WTC11 (cell line): ENCODE data around the gene ADCY6. TPM values are rescaled to one million over a fixed set of nuclear protein-coding genes. Genes with fewer than 3 reads are reported as not detected.

Experiments used
- ATAC-seq: fragments of 200-7000 bp; cut with Tn5 transposase; 2 replicates; pipeline ENCODE4 v1.10.0; 2021; ENCODE audit warnings: mild to moderate bottlenecking, moderate library complexity
- CTCF ChIA-PET: fragments of 300-600 bp; sonication (Branson Sonifier 250); formaldehyde crosslinking; loops from one replicate; lab custom pipeline; 2021; ENCODE audit warnings: antibody characterized with exemption; lab: Charles Lee
- POLR2A ChIA-PET: fragments of 350-600 bp; sonication (Branson Sonifier 250); formaldehyde crosslinking; loops from one replicate; lab custom pipeline; 2021; ENCODE audit warnings: antibody characterized with exemption; lab: Charles Lee
- DNase-seq: peaks from one replicate; pipeline ENCODE4 v3.0.0; 2021; ENCODE audit warnings: low spot score
- H3K27ac Mint-ChIP-seq: 2 replicates; pipeline ENCODE4 v1.8.0; 2021; ENCODE audit warnings: mixed read lengths
- H3K27me3 Mint-ChIP-seq: 2 replicates; pipeline ENCODE4 v1.8.0; 2021; ENCODE audit warnings: low read depth, mild to moderate bottlenecking, moderate library complexity, mixed read lengths
- H3K36me3 Mint-ChIP-seq: 2 replicates; pipeline ENCODE4 v1.8.0; 2021; ENCODE audit warnings: mixed read lengths
- H3K4me1 Mint-ChIP-seq: 2 replicates; pipeline ENCODE4 v1.8.0; 2022; ENCODE audit warnings: mixed read lengths
- H3K4me3 Mint-ChIP-seq: 2 replicates; pipeline ENCODE4 v1.8.0; 2021; ENCODE audit warnings: mild to moderate bottlenecking, moderate library complexity, mixed read lengths
- H3K9me3 Mint-ChIP-seq: 2 replicates; pipeline ENCODE4 v1.8.0; 2021; ENCODE audit warnings: mixed read lengths
- ARID4B ChIP-seq: sonication (generic); formaldehyde crosslinking; IDR thresholded peaks from 2 replicates; pipeline ENCODE4 v1.8.0; 2023; ENCODE audit warnings: missing genetic modification reagents, mild to moderate bottlenecking, borderline replicate concordance
- ATF3 ChIP-seq: sonication (generic); formaldehyde crosslinking; conservative IDR thresholded peaks from 2 replicates; pipeline ENCODE4 v1.8.1; 2022; ENCODE audit warnings: mild to moderate bottlenecking, missing genetic modification reagents
- CREM ChIP-seq: sonication (generic); formaldehyde crosslinking; IDR thresholded peaks from 2 replicates; pipeline ENCODE4 v1.8.1; 2022; ENCODE audit warnings: mild to moderate bottlenecking, missing genetic modification reagents, moderate library complexity
- FOXP1 ChIP-seq: sonication (generic); formaldehyde crosslinking; IDR thresholded peaks from 2 replicates; pipeline ENCODE4 v1.8.0; 2022; ENCODE audit warnings: missing genetic modification reagents, mild to moderate bottlenecking, moderate library complexity, borderline replicate concordance
- IRF1 ChIP-seq: sonication (generic); formaldehyde crosslinking; IDR thresholded peaks from 2 replicates; pipeline ENCODE4 v1.8.0; 2023; ENCODE audit warnings: missing genetic modification reagents
- NFATC4 ChIP-seq: fragments of 250-450 bp; sonication (Bioruptor Pico); IDR thresholded peaks from 2 replicates; pipeline ENCODE4 v1.9.0; 2021; ENCODE audit warnings: mild to moderate bottlenecking
- NFYB ChIP-seq: sonication (generic); formaldehyde crosslinking; conservative IDR thresholded peaks from 2 replicates; pipeline ENCODE4 v1.8.0; 2022; ENCODE audit warnings: low read depth, missing genetic modification reagents
- PRRX2 ChIP-seq: fragments of 250-450 bp; sonication (Bioruptor Pico); IDR thresholded peaks from 2 replicates; pipeline ENCODE4 v1.8.0; 2021; ENCODE audit warnings: mild to moderate bottlenecking
- RORB ChIP-seq: fragments of 250-450 bp; sonication (Bioruptor Pico); IDR thresholded peaks from 2 replicates; pipeline ENCODE4 v1.9.0; 2021; ENCODE audit warnings: mild to moderate bottlenecking
- STAT6 ChIP-seq: sonication (generic); formaldehyde crosslinking; conservative IDR thresholded peaks from 2 replicates; pipeline ENCODE4 v1.8.1; 2023; ENCODE audit warnings: mild to moderate bottlenecking, low read depth, missing genetic modification reagents, moderate library complexity
- TCF7 ChIP-seq: sonication (generic); formaldehyde crosslinking; IDR thresholded peaks from 2 replicates; pipeline ENCODE4 v1.8.0; 2022; ENCODE audit warnings: mild to moderate bottlenecking, low read depth, missing genetic modification reagents, moderate library complexity
- ZNF121 ChIP-seq: sonication (generic); formaldehyde crosslinking; IDR thresholded peaks from 2 replicates; pipeline ENCODE4 v1.8.0; 2023; ENCODE audit warnings: missing genetic modification reagents
- ZNF138 ChIP-seq: sonication (generic); formaldehyde crosslinking; conservative IDR thresholded peaks from 2 replicates; pipeline ENCODE4 v1.8.1; 2022; ENCODE audit warnings: mild to moderate bottlenecking, moderate library complexity, missing genetic modification reagents
- ZNF232 ChIP-seq: sonication (generic); formaldehyde crosslinking; IDR thresholded peaks from 2 replicates; pipeline ENCODE4 v1.8.0; 2022; ENCODE audit warnings: mild to moderate bottlenecking, missing genetic modification reagents
- total RNA-seq: library from RNA; stranded (reverse); gene quantifications from 3 replicates; pipeline ENCODE4 v1.2.3, GENCODE V29; 2021
- TF ChIP-seq, protein P1 (sequence below): fragments of 200-600 bp; IDR thresholded peaks from 2 replicates; pipeline ENCODE4 v1.8.0; 2022; ENCODE audit warnings: antibody characterized with exemption
- TF ChIP-seq, protein P2 (sequence below): sonication (generic); formaldehyde crosslinking; IDR thresholded peaks from 2 replicates; pipeline ENCODE4 v1.8.1; 2022; ENCODE audit warnings: mild to moderate bottlenecking, moderate library complexity, missing genetic modification reagents
- TF ChIP-seq, protein P3 (sequence below): fragments of 250-450 bp; sonication (Bioruptor Pico); IDR thresholded peaks from 2 replicates; pipeline ENCODE4 v1.8.0; 2021; ENCODE audit warnings: mild to moderate bottlenecking

Gene ADCY6
- total RNA-seq, 1 experiment from 2014 or later, result 12.8 TPM

- no peaks in the 10 kb centered on the region for H3K36me3 Mint-ChIP-seq
- POLR2A ChIA-PET, result interaction anchor here (0.8 kb wide), 1 partner anchor 40 kb away, joined by 5 read pairs; no protein-coding TSS in a partner anchor
- peak overlapping the region; percentile 29; the same call in 1 of the 2 replicates for H3K4me3 Mint-ChIP-seq
- H3K4me1 Mint-ChIP-seq, result peaks cover 10% of the 10 kb centered on the region
- CTCF ChIA-PET, result interaction anchor here (0.6 to 7.8 kb wide), 23 partner anchors 11 to 177 kb away, joined by 3 to 144 read pairs (median 4); a partner anchor contains a TSS
- H3K27me3 Mint-ChIP-seq, result peaks cover 5% of the 10 kb centered on the region; the same call in 1 of the 2 replicates
- no peaks in the 10 kb centered on the region for H3K9me3 Mint-ChIP-seq
- TF ChIP-seq, protein P1, sequence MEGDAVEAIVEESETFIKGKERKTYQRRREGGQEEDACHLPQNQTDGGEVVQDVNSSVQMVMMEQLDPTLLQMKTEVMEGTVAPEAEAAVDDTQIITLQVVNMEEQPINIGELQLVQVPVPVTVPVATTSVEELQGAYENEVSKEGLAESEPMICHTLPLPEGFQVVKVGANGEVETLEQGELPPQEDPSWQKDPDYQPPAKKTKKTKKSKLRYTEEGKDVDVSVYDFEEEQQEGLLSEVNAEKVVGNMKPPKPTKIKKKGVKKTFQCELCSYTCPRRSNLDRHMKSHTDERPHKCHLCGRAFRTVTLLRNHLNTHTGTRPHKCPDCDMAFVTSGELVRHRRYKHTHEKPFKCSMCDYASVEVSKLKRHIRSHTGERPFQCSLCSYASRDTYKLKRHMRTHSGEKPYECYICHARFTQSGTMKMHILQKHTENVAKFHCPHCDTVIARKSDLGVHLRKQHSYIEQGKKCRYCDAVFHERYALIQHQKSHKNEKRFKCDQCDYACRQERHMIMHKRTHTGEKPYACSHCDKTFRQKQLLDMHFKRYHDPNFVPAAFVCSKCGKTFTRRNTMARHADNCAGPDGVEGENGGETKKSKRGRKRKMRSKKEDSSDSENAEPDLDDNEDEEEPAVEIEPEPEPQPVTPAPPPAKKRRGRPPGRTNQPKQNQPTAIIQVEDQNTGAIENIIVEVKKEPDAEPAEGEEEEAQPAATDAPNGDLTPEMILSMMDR, result peak; percentile 98
- TF ChIP-seq, protein P2, sequence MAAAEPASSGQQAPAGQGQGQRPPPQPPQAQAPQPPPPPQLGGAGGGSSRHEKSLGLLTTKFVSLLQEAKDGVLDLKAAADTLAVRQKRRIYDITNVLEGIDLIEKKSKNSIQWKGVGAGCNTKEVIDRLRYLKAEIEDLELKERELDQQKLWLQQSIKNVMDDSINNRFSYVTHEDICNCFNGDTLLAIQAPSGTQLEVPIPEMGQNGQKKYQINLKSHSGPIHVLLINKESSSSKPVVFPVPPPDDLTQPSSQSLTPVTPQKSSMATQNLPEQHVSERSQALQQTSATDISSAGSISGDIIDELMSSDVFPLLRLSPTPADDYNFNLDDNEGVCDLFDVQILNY (CRISPR knock-in tag), result no peak
- TF ChIP-seq CREM (CRISPR knock-in tag) (no peak), PRRX2 (CRISPR knock-in tag) (no peak), ZNF138 (CRISPR knock-in tag) (no peak), ARID4B (CRISPR knock-in tag) (no peak), FOXP1 (CRISPR knock-in tag) (no peak)
- peak; percentile 95 for ATAC-seq
- DNase-seq, result peak; percentile 87
- H3K27ac Mint-ChIP-seq, result no peak overlapping the region
Measured at GRCh38 chr12:48795550-48796455, 6.9 kb upstream of the ADCY6 start.

- POLR2A ChIA-PET, result no interaction called here
- Mint-ChIP-seq H3K36me3 (no peaks in the 10 kb centered on the region), H3K4me1 (peaks cover 17% of the 10 kb centered on the region), H3K27me3 (peaks cover 13% of the 10 kb centered on the region), H3K4me3 (no peak overlapping the region), H3K9me3 (no peaks in the 10 kb centered on the region), H3K27ac (no peak overlapping the region; the same call in 1 of the 2 replicates)
- DNase-seq, result no peak
- TF ChIP-seq ZNF232 (no peak), ATF3 (CRISPR knock-in tag) (no peak)
- CTCF ChIA-PET, result interaction anchor here (1.0 to 7.8 kb wide), 14 partner anchors 10 to 176 kb away, joined by 3 to 144 read pairs (median 6); no protein-coding TSS in a partner anchor
- ATAC-seq, result no peak
Measured at GRCh38 chr12:48794870-48795269, 6.0 kb upstream of the ADCY6 start.

- peaks cover 13% of the 10 kb centered on the region for H3K27me3 Mint-ChIP-seq
- no peak overlapping the region for H3K27ac Mint-ChIP-seq
- TF ChIP-seq STAT6 (CRISPR knock-in tag), result no peak
- no peak for TF ChIP-seq ZNF121
- TF ChIP-seq TCF7 (CRISPR knock-in tag), result no peak
- TF ChIP-seq NFYB (CRISPR knock-in tag), result no peak
- TF ChIP-seq, protein P3, sequence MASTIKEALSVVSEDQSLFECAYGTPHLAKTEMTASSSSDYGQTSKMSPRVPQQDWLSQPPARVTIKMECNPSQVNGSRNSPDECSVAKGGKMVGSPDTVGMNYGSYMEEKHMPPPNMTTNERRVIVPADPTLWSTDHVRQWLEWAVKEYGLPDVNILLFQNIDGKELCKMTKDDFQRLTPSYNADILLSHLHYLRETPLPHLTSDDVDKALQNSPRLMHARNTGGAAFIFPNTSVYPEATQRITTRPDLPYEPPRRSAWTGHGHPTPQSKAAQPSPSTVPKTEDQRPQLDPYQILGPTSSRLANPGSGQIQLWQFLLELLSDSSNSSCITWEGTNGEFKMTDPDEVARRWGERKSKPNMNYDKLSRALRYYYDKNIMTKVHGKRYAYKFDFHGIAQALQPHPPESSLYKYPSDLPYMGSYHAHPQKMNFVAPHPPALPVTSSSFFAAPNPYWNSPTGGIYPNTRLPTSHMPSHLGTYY (CRISPR knock-in tag), result no peak
- TF ChIP-seq IRF1 (CRISPR knock-in tag), result no peak
- no peak for TF ChIP-seq RORB (CRISPR knock-in tag)
- no peak for TF ChIP-seq NFATC4
- H3K4me1 Mint-ChIP-seq, result peaks cover 19% of the 10 kb centered on the region
- POLR2A ChIA-PET, result no interaction called here
- DNase-seq, result no peak
- no peak for ATAC-seq
- CTCF ChIA-PET, result interaction anchor here (2.0 to 7.8 kb wide), 5 partner anchors 12 to 41 kb away, joined by 5 to 144 read pairs (median 30); no protein-coding TSS in a partner anchor
- H3K9me3 Mint-ChIP-seq, result no peaks in the 10 kb centered on the region
- no peak overlapping the region for H3K4me3 Mint-ChIP-seq
- no peaks in the 10 kb centered on the region for H3K36me3 Mint-ChIP-seq
Measured at GRCh38 chr12:48793696-48794095, 4.8 kb upstream of the ADCY6 start.
